ENCODE measurements around the gene KIF5C. TPM values are rescaled to one million over a fixed set of nuclear protein-coding genes. Genes with fewer than 3 reads are reported as not detected.

The KIF5C gene
- total and polyA plus RNA-seq, 4 donors = 0.06 to 0.25 (median 0.14) TPM

- WGBS = 79% methylated on average over 4 of the region's 4 CpGs
- H3K4me3 ChIP-seq (ENCODE audit: low read depth in 1 of 3, low read length in 3 of 3) = no peak overlapping the region
- TF ChIP-seq ZBTB33 (IDR thresholded peaks at IDR 0.05) (no peak), EGR1 (IDR thresholded peaks at IDR 0.05; ENCODE audit: low read depth in 2 of 2) (no peak), MAX (IDR thresholded peaks at IDR 0.05) (no peak), RAD21 (IDR thresholded peaks at IDR 0.05) (no peak), GABPA (IDR thresholded peaks at IDR 0.05 in 1 of 2, conservative IDR thresholded peaks at IDR 0.05 in 1 of 2) (no peak), ATF3 (IDR thresholded peaks at IDR 0.05) (no peak), NR2F2 (IDR thresholded peaks at IDR 0.05) (no peak), RXRA (IDR thresholded peaks at IDR 0.05) (no peak), REST (IDR thresholded peaks at IDR 0.05) (no peak), HNF4A (conservative IDR thresholded peaks at IDR 0.05) (no peak), YY1 (IDR thresholded peaks at IDR 0.05) (no peak), TAF1 (conservative IDR thresholded peaks at IDR 0.05) (no peak), SP1 (IDR thresholded peaks at IDR 0.05) (no peak), HNF4G (IDR thresholded peaks at IDR 0.05) (no peak), CTCF (IDR thresholded peaks at IDR 0.05; ENCODE audit: low read depth, low read length, missing input control) (no peak)
- H3K27me3 ChIP-seq (ENCODE audit: control insufficient read depth in 4 of 4, insufficient read depth in 4 of 4, low read length in 3 of 4) = peaks cover 0 to 3% (median 0%) of the 10 kb centered on the region in 4 donors
- no peaks in the 10 kb centered on the region for H3K4me1 ChIP-seq (ENCODE audit: control insufficient read depth in 4 of 4, insufficient read depth in 4 of 4, low read length in 3 of 4)
- peaks cover 0 to 1% (median 0%) of the 10 kb centered on the region in 4 donors for H3K36me3 ChIP-seq (ENCODE audit: control insufficient read depth in 4 of 4, insufficient read depth in 3 of 4, low read depth in 1 of 4, low read length in 3 of 4)
- H3K9ac ChIP-seq (ENCODE audit: low read depth in 1 of 2, low read length in 2 of 2) = no peak overlapping the region
- H3K9me3 ChIP-seq (ENCODE audit: control insufficient read depth in 4 of 4, low read length in 3 of 4) = no peaks in the 10 kb centered on the region
- no peak overlapping the region for H3K27ac ChIP-seq (ENCODE audit: low read depth in 1 of 2, low read length in 2 of 2)
- DNase-seq (ENCODE audit: low spot score) = no peak
Measured at GRCh38 chr2:149006883-149007543, 132.0 kb downstream of the KIF5C start.
